GM12878 (cell line): ENCODE measurements around the gene DUSP14. TPM values are rescaled to one million over a fixed set of nuclear protein-coding genes. Genes with fewer than 3 reads are reported as not detected.

Experiments
- ATAC-seq: fragments of 200-7000 bp; cut with Tn5 transposase; 3 replicates; pipeline ENCODE4 v1.9.1; 2020; ENCODE audit warnings: mild to moderate bottlenecking, moderate library complexity
- BruUV-seq: library from RNA; stranded (reverse); fragments of 400-500 nt; replicated peaks from 2 replicates; lab custom pipeline; 2021; lab: Mats Ljungman, UMichigan
- CTCF ChIA-PET: fragments of 300-600 bp; sonication (Branson Sonifier 250); formaldehyde crosslinking; extraction: SDS; loops from one replicate; lab custom pipeline; 2021; ENCODE audit warnings: inconsistent platforms; lab: Yijun Ruan, JAX
- POLR2A ChIA-PET: fragments of 350-600 bp; formaldehyde crosslinking; extraction: SDS; loops from one replicate; lab custom pipeline; 2021; ENCODE audit warnings: inconsistent platforms; lab: Charles Lee
- RAD21 ChIA-PET: fragments of 300-600 bp; sonication (Branson Sonifier 250); formaldehyde crosslinking; loops from one replicate; lab custom pipeline; 2023; ENCODE audit warnings: antibody characterized with exemption; ENCODE audit not compliant: unreplicated experiment; lab: Charles Lee
- SMC1A ChIA-PET: fragments of 300-600 bp; sonication (Branson Sonifier 250); formaldehyde crosslinking; loops from one replicate; lab custom pipeline; 2023; ENCODE audit not compliant: unreplicated experiment, uncharacterized antibody; lab: Charles Lee
- DNase-seq: peaks from one replicate; pipeline ENCODE4 v3.0.0-alpha.2; 2011; ENCODE audit warnings: low read depth, low spot score
- FAIRE-seq: peaks from 3 replicates; lab custom pipeline; 2011; peaks lifted over from hg19 to GRCh38; lab: Jason Lieb, UNC
- H2AFZ ChIP-seq: 2 replicates; pipeline ENCODE4 v1.6.0; 2011; ENCODE audit warnings: low read depth, low read length, control low read depth; ENCODE audit not compliant: control insufficient read depth
- H3K27ac ChIP-seq: 2 replicates; pipeline ENCODE4 v1.5.1; 2011; ENCODE audit warnings: control low read depth; ENCODE audit not compliant: control insufficient read depth, insufficient read depth
- H3K27me3 ChIP-seq, 2 experiments: replicated peaks in 1 of 2; 2 replicates each; pipeline versions ENCODE4 v1.6.0 to v1.6.1; 2011; ENCODE audit warnings: low read length in 1 of 2; ENCODE audit not compliant: control insufficient read depth in 2 of 2, insufficient read depth in 2 of 2
- H3K36me3 ChIP-seq, 2 experiments: 2 replicates each; pipeline ENCODE4 v1.5.1; 2011; ENCODE audit warnings: low read length in 1 of 2; ENCODE audit not compliant: control insufficient read depth in 2 of 2, insufficient read depth in 2 of 2
- H3K4me1 ChIP-seq: 2 replicates; pipeline ENCODE4 v1.6.1; 2011; ENCODE audit warnings: mild to moderate bottlenecking, low read length, moderate library complexity, mixed read lengths; ENCODE audit not compliant: control insufficient read depth, insufficient read depth
- H3K4me2 ChIP-seq: 2 replicates; pipeline ENCODE4 v1.6.0; 2011; ENCODE audit warnings: control low read depth; ENCODE audit not compliant: control insufficient read depth, insufficient read depth
- H3K4me3 ChIP-seq: fragments of 200-600 bp; sonication (generic); 2 replicates; pipeline ENCODE4 v1.5.1; 2016
- H3K79me2 ChIP-seq: 2 replicates; pipeline ENCODE4 v1.6.0; 2011; ENCODE audit warnings: low read length; ENCODE audit not compliant: control insufficient read depth, insufficient read depth
- H3K9ac ChIP-seq: 2 replicates; pipeline ENCODE4 v1.8.0; 2011; ENCODE audit warnings: low read length, control low read depth, mixed read lengths; ENCODE audit not compliant: control insufficient read depth, insufficient read depth
- H3K9me3 ChIP-seq: replicated peaks from 3 replicates; pipeline ENCODE4 v1.5.1; 2011; ENCODE audit warnings: mild to moderate bottlenecking, low read length; ENCODE audit not compliant: control insufficient read depth, insufficient read depth
- H4K20me1 ChIP-seq: 2 replicates; pipeline ENCODE4 v1.6.0; 2011; ENCODE audit not compliant: control insufficient read depth, insufficient read depth
- BACH1 ChIP-seq: fragments of 450-650 bp; IDR thresholded peaks from 2 replicates; pipeline ENCODE4 v1.6.1; 2017; ENCODE audit warnings: mild to moderate bottlenecking, borderline replicate concordance
- CBFB ChIP-seq: IDR thresholded peaks from 2 replicates; pipeline ENCODE4 v1.6.1; 2016; ENCODE audit warnings: antibody characterized with exemption, low read depth
- EED ChIP-seq: sonication (generic); IDR thresholded peaks from 2 replicates; pipeline ENCODE4 v1.6.1; 2016; ENCODE audit warnings: antibody characterized with exemption, low read depth
- EZH2 ChIP-seq: IDR thresholded peaks from 2 replicates; pipeline ENCODE4 v1.6.1; 2012; ENCODE audit warnings: low read depth, mild to moderate bottlenecking, control low read depth, inconsistent platforms, low read length, borderline replicate concordance; ENCODE audit not compliant: control insufficient read depth
- FOXM1 ChIP-seq: IDR thresholded peaks from 2 replicates; pipeline ENCODE4 v1.6.1; 2012; ENCODE audit warnings: low read depth, mild to moderate bottlenecking, inconsistent platforms, low read length, moderate library complexity
- HDGF ChIP-seq: fragments of 450-650 bp; IDR thresholded peaks from 2 replicates; pipeline ENCODE4 v1.6.1; 2016; ENCODE audit warnings: antibody characterized with exemption
- IKZF1 ChIP-seq: fragments of 450-650 bp; conservative IDR thresholded peaks from 2 replicates; pipeline ENCODE4 v1.6.1; 2017; ENCODE audit warnings: antibody characterized with exemption, mild to moderate bottlenecking
- KDM1A ChIP-seq: fragments of 200-600 bp; sonication (generic); IDR thresholded peaks from 2 replicates; pipeline ENCODE4 v1.6.1; 2016; ENCODE audit warnings: borderline replicate concordance
- NFIC ChIP-seq: IDR thresholded peaks from 2 replicates; pipeline ENCODE4 v1.6.1; 2012; ENCODE audit warnings: low read depth, mild to moderate bottlenecking, inconsistent platforms, low read length, moderate library complexity
- NR2C2 ChIP-seq: IDR thresholded peaks from 2 replicates; pipeline ENCODE4 v1.6.1; 2011; ENCODE audit warnings: borderline replicate concordance, low read depth; ENCODE audit not compliant: control insufficient read depth, insufficient read length
- POLR2AphosphoS2 ChIP-seq: IDR thresholded peaks from 2 replicates; pipeline ENCODE4 v1.6.1; 2011; ENCODE audit warnings: low read depth, mild to moderate bottlenecking, low read length, improper control_type of control experiment, moderate library complexity
- RELA ChIP-seq: fragments of 450-650 bp; IDR thresholded peaks from 2 replicates; pipeline ENCODE4 v1.8.0; 2014; ENCODE audit warnings: borderline replicate concordance; ENCODE audit not compliant: partially characterized antibody
- TARDBP ChIP-seq: IDR thresholded peaks from 2 replicates; pipeline ENCODE4 v1.6.1; 2016; ENCODE audit warnings: borderline replicate concordance
- ZNF207 ChIP-seq: fragments of 450-650 bp; IDR thresholded peaks from 2 replicates; pipeline ENCODE4 v1.6.1; 2014; ENCODE audit warnings: antibody characterized with exemption, mild to moderate bottlenecking, borderline replicate concordance
- WGBS: methylation state at CpG from one replicate; pipeline ENCODE4 v1.1.6; 2016; ENCODE audit warnings: low lambda C conversion rate; ENCODE audit not compliant: insufficient replicate concordance, insufficient coverage; ENCODE audit errors: missing lambda C conversion rate; 5-methylcytosine and 5-hydroxymethylcytosine counted together
- in situ Hi-C: fragments of 300-500 bp; cut with MboI; formaldehyde crosslinking; loops from 9 replicates; pipeline ENCODE4 v1.14.3; 2018; ENCODE audit warnings: mixed read lengths
- intact Hi-C: fragments of 100-400 bp; cut with micrococcal nuclease; formaldehyde crosslinking; loops from one replicate; pipeline ENCODE4 v1.14.2; 2022; ENCODE audit not compliant: unreplicated experiment
- polyA plus RNA-seq, 11 experiments: library from polyadenylated mRNA; depleted of rRNA in 4 of 11; unstranded in 6 of 11; stranded (reverse) in 5 of 11; fragments of >200 nt; fragmentation: Nextera tagmentation in 4 of 11; fragmentation: Illumina TruSeq in 1 of 11; extraction: Ambion mirVana in 4 of 11; extraction: Trizol in 1 of 11; gene quantifications; 1 replicate in 1 of 11; 2 replicates in 10 of 11; pipeline versions ENCODE4 v1.2.1 to v1.2.3, GENCODE V29; 2011 to 2016; ENCODE audit warnings: inconsistent platforms in 2 of 11, missing spikeins in 2 of 11, low read depth in 1 of 11
- total RNA-seq, 4 experiments: library from RNA; depleted of rRNA in 3 of 4; stranded (reverse); fragments of >200 nt in 3 of 4; fragmentation: Illumina TruSeq in 1 of 4; extraction: Trizol in 1 of 4; gene quantifications; 2 replicates each; pipeline versions ENCODE4 v1.2.1 to v1.2.3, GENCODE V29; 2013 to 2021
- TF ChIP-seq, protein P1 (sequence below): IDR thresholded peaks from 2 replicates; pipeline ENCODE4 v1.6.1; 2012; ENCODE audit warnings: improper control_type of control experiment, low read depth, low read length; ENCODE audit not compliant: insufficient replicate concordance

The DUSP14 gene
- total and polyA plus RNA-seq, 10 of the 15 experiments (the other 5 are each of a cell fraction or from before 2014, with no cell fraction given) = 14.5 to 36.5 (median 24.4) TPM

DNA sequence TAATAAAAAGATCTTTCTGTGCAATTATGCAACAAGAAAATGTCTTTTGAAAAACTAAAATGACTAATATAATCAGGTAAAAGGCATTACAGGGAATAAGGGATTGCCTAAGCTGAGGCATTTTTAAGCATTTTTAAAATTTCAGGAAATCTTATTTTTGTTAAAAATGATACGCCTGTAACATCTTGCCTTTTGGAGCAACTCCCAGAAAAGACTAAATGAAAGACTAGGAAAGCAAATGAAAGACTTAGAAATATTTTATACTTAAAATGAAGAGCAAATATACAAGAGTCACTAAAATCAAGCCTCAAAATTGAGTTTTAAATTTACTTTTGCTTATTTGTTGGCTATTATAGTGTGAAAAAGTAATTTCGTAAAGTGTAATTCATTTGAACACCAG is 55.8 kb downstream of the DUSP14 start:
- no peak overlapping the region for H2AFZ ChIP-seq
- RAD21 ChIA-PET = interaction anchor here (1.0 kb wide), 1 partner anchor 24 kb away, joined by 3 read pairs; no protein-coding TSS in a partner anchor
- BruUV-seq = no TSS peak
- no peaks in the 10 kb centered on the region for H3K4me1 ChIP-seq
- H3K9me3 ChIP-seq = no peaks in the 10 kb centered on the region
- FAIRE-seq (no peak), ATAC-seq (no peak), DNase-seq (no peak)
- H3K9ac ChIP-seq = no peak overlapping the region
- H3K79me2 ChIP-seq = no peaks in the 10 kb centered on the region; the same call in 1 of the 2 replicates
- no peak overlapping the region for H3K4me2 ChIP-seq
- SMC1A ChIA-PET = interaction anchor here (1.2 to 1.8 kb wide), 2 partner anchors 172 kb away, joined by 3 to 4 read pairs; no protein-coding TSS in a partner anchor
- in situ Hi-C loops (no loop called here), intact Hi-C loops (no loop called here)
- TF ChIP-seq HDGF = no peak
- TF ChIP-seq ZNF207 = no peak
- TF ChIP-seq CBFB = no peak
- no peak for TF ChIP-seq FOXM1
- TF ChIP-seq NR2C2 = no peak
- TF ChIP-seq EZH2 = no peak
- TF ChIP-seq BACH1 = no peak
- no peak for TF ChIP-seq KDM1A
- TF ChIP-seq EED = no peak
- no peak for TF ChIP-seq IKZF1
- no peak for TF ChIP-seq RELA
- TF ChIP-seq, protein P1, sequence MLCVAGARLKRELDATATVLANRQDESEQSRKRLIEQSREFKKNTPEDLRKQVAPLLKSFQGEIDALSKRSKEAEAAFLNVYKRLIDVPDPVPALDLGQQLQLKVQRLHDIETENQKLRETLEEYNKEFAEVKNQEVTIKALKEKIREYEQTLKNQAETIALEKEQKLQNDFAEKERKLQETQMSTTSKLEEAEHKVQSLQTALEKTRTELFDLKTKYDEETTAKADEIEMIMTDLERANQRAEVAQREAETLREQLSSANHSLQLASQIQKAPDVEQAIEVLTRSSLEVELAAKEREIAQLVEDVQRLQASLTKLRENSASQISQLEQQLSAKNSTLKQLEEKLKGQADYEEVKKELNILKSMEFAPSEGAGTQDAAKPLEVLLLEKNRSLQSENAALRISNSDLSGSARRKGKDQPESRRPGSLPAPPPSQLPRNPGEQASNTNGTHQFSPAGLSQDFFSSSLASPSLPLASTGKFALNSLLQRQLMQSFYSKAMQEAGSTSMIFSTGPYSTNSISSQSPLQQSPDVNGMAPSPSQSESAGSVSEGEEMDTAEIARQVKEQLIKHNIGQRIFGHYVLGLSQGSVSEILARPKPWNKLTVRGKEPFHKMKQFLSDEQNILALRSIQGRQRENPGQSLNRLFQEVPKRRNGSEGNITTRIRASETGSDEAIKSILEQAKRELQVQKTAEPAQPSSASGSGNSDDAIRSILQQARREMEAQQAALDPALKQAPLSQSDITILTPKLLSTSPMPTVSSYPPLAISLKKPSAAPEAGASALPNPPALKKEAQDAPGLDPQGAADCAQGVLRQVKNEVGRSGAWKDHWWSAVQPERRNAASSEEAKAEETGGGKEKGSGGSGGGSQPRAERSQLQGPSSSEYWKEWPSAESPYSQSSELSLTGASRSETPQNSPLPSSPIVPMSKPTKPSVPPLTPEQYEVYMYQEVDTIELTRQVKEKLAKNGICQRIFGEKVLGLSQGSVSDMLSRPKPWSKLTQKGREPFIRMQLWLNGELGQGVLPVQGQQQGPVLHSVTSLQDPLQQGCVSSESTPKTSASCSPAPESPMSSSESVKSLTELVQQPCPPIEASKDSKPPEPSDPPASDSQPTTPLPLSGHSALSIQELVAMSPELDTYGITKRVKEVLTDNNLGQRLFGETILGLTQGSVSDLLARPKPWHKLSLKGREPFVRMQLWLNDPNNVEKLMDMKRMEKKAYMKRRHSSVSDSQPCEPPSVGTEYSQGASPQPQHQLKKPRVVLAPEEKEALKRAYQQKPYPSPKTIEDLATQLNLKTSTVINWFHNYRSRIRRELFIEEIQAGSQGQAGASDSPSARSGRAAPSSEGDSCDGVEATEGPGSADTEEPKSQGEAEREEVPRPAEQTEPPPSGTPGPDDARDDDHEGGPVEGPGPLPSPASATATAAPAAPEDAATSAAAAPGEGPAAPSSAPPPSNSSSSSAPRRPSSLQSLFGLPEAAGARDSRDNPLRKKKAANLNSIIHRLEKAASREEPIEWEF = no peak
- no peak for TF ChIP-seq POLR2AphosphoS2
- no peak for TF ChIP-seq NFIC
- no peak for TF ChIP-seq TARDBP
- H3K4me3 ChIP-seq = no peak overlapping the region
- no peak overlapping the region for H3K27ac ChIP-seq
- POLR2A ChIA-PET = no interaction called here
- H4K20me1 ChIP-seq = no peaks in the 10 kb centered on the region
- 96% methylated on average over 2 of the region's 2 CpGs for WGBS
- H3K36me3 ChIP-seq = peaks cover 5 to 10% of the 10 kb centered on the region in 2 experiments; a peak in 3 of 4 replicates
- H3K27me3 ChIP-seq = no peaks in the 10 kb centered on the region
- CTCF ChIA-PET = interaction anchor here (1.1 kb wide), 1 partner anchor 64 kb away, joined by 3 read pairs; the partner anchor contains the start of gene SYNRG
